ENCODE results near the gene BAHD1. TPM values are rescaled to one million over a fixed set of nuclear protein-coding genes. Genes with fewer than 3 reads are reported as not detected.

Gene BAHD1
- total RNA-seq, 1 experiment from 2014 or later: 49.1 TPM

- no peak for TF ChIP-seq E2F4 (CRISPR knock-in tag; IDR thresholded peaks at IDR 0.05; ENCODE audit: borderline replicate concordance, low read depth)
- TF ChIP-seq, protein P1, sequence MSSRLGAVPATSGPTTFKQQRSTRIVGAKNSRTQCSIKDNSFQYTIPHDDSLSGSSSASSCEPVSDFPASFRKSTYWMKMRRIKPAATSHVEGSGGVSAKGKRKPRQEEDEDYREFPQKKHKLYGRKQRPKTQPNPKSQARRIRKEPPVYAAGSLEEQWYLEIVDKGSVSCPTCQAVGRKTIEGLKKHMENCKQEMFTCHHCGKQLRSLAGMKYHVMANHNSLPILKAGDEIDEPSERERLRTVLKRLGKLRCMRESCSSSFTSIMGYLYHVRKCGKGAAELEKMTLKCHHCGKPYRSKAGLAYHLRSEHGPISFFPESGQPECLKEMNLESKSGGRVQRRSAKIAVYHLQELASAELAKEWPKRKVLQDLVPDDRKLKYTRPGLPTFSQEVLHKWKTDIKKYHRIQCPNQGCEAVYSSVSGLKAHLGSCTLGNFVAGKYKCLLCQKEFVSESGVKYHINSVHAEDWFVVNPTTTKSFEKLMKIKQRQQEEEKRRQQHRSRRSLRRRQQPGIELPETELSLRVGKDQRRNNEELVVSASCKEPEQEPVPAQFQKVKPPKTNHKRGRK (CRISPR knock-in tag; IDR thresholded peaks at IDR 0.05; ENCODE audit: borderline replicate concordance): no peak
- TF ChIP-seq ZNF423 (CRISPR knock-in tag; IDR thresholded peaks at IDR 0.05): no peak
- TF ChIP-seq, protein P2, sequence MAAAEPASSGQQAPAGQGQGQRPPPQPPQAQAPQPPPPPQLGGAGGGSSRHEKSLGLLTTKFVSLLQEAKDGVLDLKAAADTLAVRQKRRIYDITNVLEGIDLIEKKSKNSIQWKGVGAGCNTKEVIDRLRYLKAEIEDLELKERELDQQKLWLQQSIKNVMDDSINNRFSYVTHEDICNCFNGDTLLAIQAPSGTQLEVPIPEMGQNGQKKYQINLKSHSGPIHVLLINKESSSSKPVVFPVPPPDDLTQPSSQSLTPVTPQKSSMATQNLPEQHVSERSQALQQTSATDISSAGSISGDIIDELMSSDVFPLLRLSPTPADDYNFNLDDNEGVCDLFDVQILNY (CRISPR knock-in tag; IDR thresholded peaks at IDR 0.05): no peak
- no peak for TF ChIP-seq RORB (CRISPR knock-in tag; IDR thresholded peaks at IDR 0.05)
- TF ChIP-seq USF1 (CRISPR knock-in tag; IDR thresholded peaks at IDR 0.05): no peak
These were observed 58.1 kb downstream of the BAHD1 start (continued) for GRCh38 chr15:40498891-40499290.

DNA sequence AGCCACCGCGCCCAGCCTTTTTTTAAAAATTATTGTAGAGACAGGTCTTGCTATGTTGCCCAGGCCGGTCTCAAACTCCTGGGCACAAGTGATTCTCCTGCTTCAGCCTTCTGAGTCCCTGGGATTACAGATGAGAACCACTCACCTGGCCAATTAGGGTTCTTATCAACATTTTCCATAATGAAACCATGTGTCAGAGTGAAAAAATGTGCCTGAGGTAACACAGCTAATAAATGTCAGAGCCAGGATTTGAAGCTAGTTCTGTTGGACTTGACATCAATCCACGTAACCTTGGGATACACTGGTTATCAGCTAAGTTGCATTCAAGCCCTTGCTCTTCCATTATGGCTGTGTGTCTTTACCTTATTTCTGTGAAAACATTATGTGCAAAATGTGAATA lies 59.2 kb downstream of the BAHD1 start:
- peaks cover 4% of the 10 kb centered on the region for H3K27me3 Mint-ChIP-seq (ENCODE audit: low read depth)
- no peaks in the 10 kb centered on the region for H3K9me3 Mint-ChIP-seq
- no peak for DNase-seq (ENCODE audit: low spot score)
- no peaks in the 10 kb centered on the region for H3K36me3 Mint-ChIP-seq
- no peak overlapping the region for H3K4me3 Mint-ChIP-seq
- H3K27ac Mint-ChIP-seq: no peak overlapping the region
- ChIA-PET POLR2A (no interaction called here), CTCF (interaction anchor here (1.1 to 1.9 kb wide), 2 partner anchors 20 to 162 kb away, joined by 4 to 5 read pairs; no protein-coding TSS in a partner anchor)
- H3K4me1 Mint-ChIP-seq: no peaks in the 10 kb centered on the region
- TF ChIP-seq MAX (CRISPR knock-in tag; IDR thresholded peaks at IDR 0.05) (no peak), ATF3 (CRISPR knock-in tag; conservative IDR thresholded peaks at IDR 0.05) (no peak), CBFB (CRISPR knock-in tag; IDR thresholded peaks at IDR 0.05; ENCODE audit: low read depth) (no peak), GTF2I (CRISPR knock-in tag; conservative IDR thresholded peaks at IDR 0.05) (no peak), AR (CRISPR knock-in tag; IDR thresholded peaks at IDR 0.05) (no peak), SMAD4 (CRISPR knock-in tag; IDR thresholded peaks at IDR 0.05) (no peak), ZNF121 (CRISPR knock-in tag; IDR thresholded peaks at IDR 0.05) (no peak), ZSCAN18 (CRISPR knock-in tag; IDR thresholded peaks at IDR 0.05) (no peak), CREB1 (CRISPR knock-in tag; IDR thresholded peaks at IDR 0.05) (no peak), FOXJ3 (CRISPR knock-in tag; IDR thresholded peaks at IDR 0.05; ENCODE audit: borderline replicate concordance) (no peak)
- no peak for ATAC-seq

All from WTC11 (cell line).